Measurements from ENCODE around the gene TMC5.
A peak's percentile ranks its signal among the peaks of the same experiment; 100 is the strongest.
"Not testable (repeated sequence)": the region's sequence is repeated elsewhere in the genome, so short reads cannot be mapped to it uniquely, and the experiment has no call there.

The TMC5 gene, protein sequence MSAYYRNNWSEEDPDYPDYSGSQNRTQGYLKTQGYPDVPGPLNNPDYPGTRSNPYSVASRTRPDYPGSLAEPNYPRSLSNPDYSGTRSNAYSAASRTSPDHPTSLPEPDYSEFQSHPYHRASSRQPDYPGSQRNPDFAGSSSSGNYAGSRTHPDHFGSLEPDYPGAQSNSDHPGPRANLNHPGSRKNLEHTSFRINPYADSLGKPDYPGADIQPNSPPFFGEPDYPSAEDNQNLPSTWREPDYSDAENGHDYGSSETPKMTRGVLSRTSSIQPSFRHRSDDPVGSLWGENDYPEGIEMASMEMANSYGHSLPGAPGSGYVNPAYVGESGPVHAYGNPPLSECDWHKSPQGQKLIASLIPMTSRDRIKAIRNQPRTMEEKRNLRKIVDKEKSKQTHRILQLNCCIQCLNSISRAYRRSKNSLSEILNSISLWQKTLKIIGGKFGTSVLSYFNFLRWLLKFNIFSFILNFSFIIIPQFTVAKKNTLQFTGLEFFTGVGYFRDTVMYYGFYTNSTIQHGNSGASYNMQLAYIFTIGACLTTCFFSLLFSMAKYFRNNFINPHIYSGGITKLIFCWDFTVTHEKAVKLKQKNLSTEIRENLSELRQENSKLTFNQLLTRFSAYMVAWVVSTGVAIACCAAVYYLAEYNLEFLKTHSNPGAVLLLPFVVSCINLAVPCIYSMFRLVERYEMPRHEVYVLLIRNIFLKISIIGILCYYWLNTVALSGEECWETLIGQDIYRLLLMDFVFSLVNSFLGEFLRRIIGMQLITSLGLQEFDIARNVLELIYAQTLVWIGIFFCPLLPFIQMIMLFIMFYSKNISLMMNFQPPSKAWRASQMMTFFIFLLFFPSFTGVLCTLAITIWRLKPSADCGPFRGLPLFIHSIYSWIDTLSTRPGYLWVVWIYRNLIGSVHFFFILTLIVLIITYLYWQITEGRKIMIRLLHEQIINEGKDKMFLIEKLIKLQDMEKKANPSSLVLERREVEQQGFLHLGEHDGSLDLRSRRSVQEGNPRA
- 0 to 0.40 (median 0.13) reads per million in 9 experiments for total RNA-seq

- Mint-ChIP-seq H3K27ac (no peak within 1 kb of the TSS), H3K36me3 (ENCODE audit: insufficient read depth) (no peaks in the 10 kb centered on the region), H3K4me3 (no peak within 1 kb of the TSS), H3K27me3 (peaks cover 24 to 32% of the 10 kb centered on the region in 2 donors), H3K4me1 (ENCODE audit: low read depth in 2 of 2) (no peaks in the 10 kb centered on the region), H3K9me3 (peaks cover 0 to 6% of the 10 kb centered on the region in 2 donors)
- DNase-seq (no peak), ATAC-seq (replicated peaks) (no peak)
Measured at GRCh38 chr16:19417640-19418039, at the start of gene TMC5. TSS of gene TMC5 (plus strand) at chr16:19417883. CDS start at chr16:19440039, 22,156 bp downstream.

- not testable (repeated sequence) for H3K27ac Mint-ChIP-seq; H3K9me3 Mint-ChIP-seq; DNase-seq; H3K4me1 Mint-ChIP-seq (ENCODE audit: low read depth in 2 of 2); ATAC-seq (replicated peaks); H3K36me3 Mint-ChIP-seq (ENCODE audit: insufficient read depth); H3K4me3 Mint-ChIP-seq
- H3K27me3 Mint-ChIP-seq = peaks cover 7 to 27% of the 10 kb centered on the region in 2 donors
Measured at GRCh38 chr16:19372541-19372940, 45.1 kb upstream of the TMC5 start.

DNA sequence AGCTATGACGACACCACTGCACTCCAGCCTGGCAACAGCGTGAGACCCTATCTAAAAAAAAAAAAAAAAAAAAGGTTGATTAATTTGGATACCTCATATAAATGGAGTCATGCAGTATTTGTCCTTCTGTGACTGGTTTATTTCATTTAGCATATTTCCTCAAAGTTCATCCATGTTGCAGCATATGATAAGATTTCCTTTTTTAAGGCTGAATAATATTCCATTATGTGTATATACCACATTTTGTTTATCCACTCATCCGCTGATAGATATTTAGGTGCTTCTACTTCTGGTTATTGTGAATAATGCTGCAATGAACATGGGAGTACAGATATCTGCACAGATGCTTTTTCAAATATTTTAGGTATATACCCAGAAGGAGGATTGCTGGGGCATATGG, 43.3 kb upstream of the TMC5 start:
- no peak overlapping the region for H3K27ac Mint-ChIP-seq
- H3K4me3 Mint-ChIP-seq = no peak overlapping the region
- no peaks in the 10 kb centered on the region for H3K9me3 Mint-ChIP-seq
- DNase-seq (no peak), ATAC-seq (replicated peaks) (no peak)
- H3K4me1 Mint-ChIP-seq (ENCODE audit: low read depth in 2 of 2) = no peaks in the 10 kb centered on the region
- H3K27me3 Mint-ChIP-seq = peaks cover 0 to 21% of the 10 kb centered on the region in 2 donors
- no peaks in the 10 kb centered on the region for H3K36me3 Mint-ChIP-seq (ENCODE audit: insufficient read depth)

GRCh38 chr16:19375561-19376158, 42.0 kb upstream of the TMC5 start:
- Mint-ChIP-seq H3K4me3 (no peak overlapping the region), H3K4me1 (ENCODE audit: low read depth in 2 of 2) (peaks cover 0 to 3% of the 10 kb centered on the region in 2 donors), H3K9me3 (no peaks in the 10 kb centered on the region), H3K36me3 (ENCODE audit: insufficient read depth) (no peaks in the 10 kb centered on the region), H3K27ac (no peak overlapping the region), H3K27me3 (peaks cover 0 to 9% of the 10 kb centered on the region in 2 donors)
- no peak for ATAC-seq (replicated peaks)
- DNase-seq = peak; percentile 1 to 15 (median 13)

DNA sequence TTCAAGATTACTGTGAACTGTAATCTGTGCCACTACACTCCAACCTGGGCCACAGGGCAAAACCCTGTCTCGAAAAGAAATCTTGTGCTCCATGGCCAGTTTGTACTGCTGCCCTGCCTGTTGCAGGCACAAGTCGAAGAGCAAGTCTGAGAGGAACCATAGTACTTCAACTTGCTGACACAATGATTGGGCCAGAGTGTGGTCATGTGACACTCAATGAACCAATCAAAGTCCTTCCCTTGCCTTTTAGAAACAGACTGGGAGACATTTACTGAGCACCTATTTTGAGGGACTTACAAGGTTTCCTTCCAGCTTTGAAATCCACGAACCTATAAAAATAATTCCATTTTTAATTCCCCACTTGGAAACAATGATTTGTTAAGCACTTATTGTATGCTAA, 39.8 kb upstream of the TMC5 start:
- Mint-ChIP-seq H3K36me3 (ENCODE audit: insufficient read depth) (no peaks in the 10 kb centered on the region), H3K27ac (no peak overlapping the region), H3K4me3 (no peak overlapping the region), H3K9me3 (no peaks in the 10 kb centered on the region), H3K4me1 (ENCODE audit: low read depth in 2 of 2) (peaks cover 0 to 15% of the 10 kb centered on the region in 2 donors), H3K27me3 (peaks cover 0 to 18% of the 10 kb centered on the region in 2 donors)
- no peak for DNase-seq
- ATAC-seq (replicated peaks) = no peak

GRCh38 chr16:19378511-19378910, 39.2 kb upstream of the TMC5 start:
- no peaks in the 10 kb centered on the region for H3K36me3 Mint-ChIP-seq (ENCODE audit: insufficient read depth)
- ATAC-seq (replicated peaks) (no peak), DNase-seq (no peak)
- H3K27me3 Mint-ChIP-seq = peaks cover 0 to 21% of the 10 kb centered on the region in 2 donors
- no peaks in the 10 kb centered on the region for H3K9me3 Mint-ChIP-seq
- no peak overlapping the region for H3K27ac Mint-ChIP-seq
- peaks cover 0 to 17% of the 10 kb centered on the region in 2 donors for H3K4me1 Mint-ChIP-seq (ENCODE audit: low read depth in 2 of 2)
- no peak overlapping the region for H3K4me3 Mint-ChIP-seq

DNA sequence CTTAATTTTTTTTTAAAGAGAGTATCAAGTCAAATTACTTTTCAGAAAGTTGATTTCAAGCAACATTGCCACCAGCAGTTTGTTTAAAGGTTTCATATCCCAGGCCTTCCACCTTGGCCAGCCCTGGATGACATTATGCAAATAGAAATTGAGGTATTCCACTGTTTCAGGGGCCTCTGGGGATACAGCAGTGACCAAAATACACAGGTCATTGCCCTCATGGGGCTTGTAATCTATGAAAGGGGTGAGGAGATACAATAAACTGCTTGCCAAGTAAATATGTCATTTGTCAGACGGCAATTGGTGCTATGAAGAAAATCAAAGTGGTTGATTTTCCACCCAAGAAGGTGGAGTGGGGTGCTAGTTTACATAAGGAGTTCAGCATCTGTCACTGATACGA, 37.8 kb upstream of the TMC5 start:
- no peak for DNase-seq
- Mint-ChIP-seq H3K4me1 (ENCODE audit: low read depth in 2 of 2) (peaks cover 0 to 21% of the 10 kb centered on the region in 2 donors), H3K36me3 (ENCODE audit: insufficient read depth) (no peaks in the 10 kb centered on the region), H3K27ac (peak overlapping the region in 1 of 2 donors; percentile 7), H3K4me3 (no peak overlapping the region), H3K27me3 (peaks cover 10 to 31% of the 10 kb centered on the region in 2 donors), H3K9me3 (no peaks in the 10 kb centered on the region)
- no peak for ATAC-seq (replicated peaks)

DNA sequence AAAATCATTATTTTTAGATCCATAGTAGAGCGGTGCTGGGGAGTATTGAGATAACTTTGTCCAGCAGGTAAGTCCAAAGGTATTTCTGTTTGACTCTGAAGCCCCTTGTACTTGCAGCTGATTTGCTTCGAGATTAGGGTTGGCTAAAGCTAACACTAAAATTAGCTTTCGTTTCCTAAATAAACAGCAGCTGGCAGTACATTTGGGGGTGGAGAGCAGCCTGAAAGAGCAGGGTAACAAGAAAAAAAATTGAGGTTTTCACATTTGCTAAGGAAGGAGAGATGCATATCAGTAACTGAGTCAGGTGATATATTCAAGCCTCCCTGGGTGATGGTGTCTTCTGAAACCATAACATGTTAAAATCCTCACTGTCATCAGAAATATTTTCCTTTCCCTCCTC, 37.4 kb upstream of the TMC5 start:
- no peak for DNase-seq
- ATAC-seq (replicated peaks) = peak; percentile 40

DNA sequence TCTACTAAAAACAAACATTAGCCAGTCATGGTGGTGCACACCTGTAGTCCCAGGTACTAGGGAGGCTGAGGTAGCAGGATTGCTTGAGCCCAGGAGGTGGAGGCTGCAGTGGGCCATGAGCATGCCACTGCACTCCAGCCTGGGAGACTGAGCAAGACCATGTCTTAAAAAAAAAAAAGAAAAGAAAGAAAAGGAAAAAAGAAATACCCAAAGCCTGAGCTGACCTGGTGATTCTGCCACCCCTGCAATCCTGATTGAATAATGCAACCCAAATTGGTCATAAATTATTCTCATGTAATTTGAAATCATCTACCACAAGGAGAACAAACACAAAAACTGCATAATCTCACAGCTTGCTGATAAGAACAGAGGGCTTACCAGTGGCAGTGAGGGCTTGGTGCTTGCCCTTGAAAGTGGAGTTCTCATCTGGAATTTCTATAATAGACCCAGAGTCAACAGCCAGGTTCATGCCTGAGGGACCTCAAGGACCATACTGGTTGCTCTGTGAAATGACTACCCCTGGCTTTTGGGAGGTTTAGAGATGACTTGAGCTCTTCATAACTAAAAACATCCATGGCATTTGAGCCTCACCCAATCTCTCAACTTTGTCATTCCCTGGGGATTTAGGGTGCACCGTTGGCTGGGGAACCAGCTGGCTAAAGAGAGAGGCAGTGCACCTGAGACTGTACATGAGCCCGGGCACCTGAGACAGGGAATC, 35.4 kb upstream of the TMC5 start:
- no peaks in the 10 kb centered on the region for H3K36me3 Mint-ChIP-seq (ENCODE audit: insufficient read depth)
- ATAC-seq (replicated peaks) (no peak), DNase-seq (no peak)
- peaks cover 0 to 21% of the 10 kb centered on the region in 2 donors for H3K4me1 Mint-ChIP-seq (ENCODE audit: low read depth in 2 of 2)
- peak overlapping the region in 1 of 2 donors; percentile 17 for H3K4me3 Mint-ChIP-seq
- H3K27ac Mint-ChIP-seq = no peak overlapping the region
- peaks cover 18 to 40% of the 10 kb centered on the region in 2 donors for H3K27me3 Mint-ChIP-seq
- no peaks in the 10 kb centered on the region for H3K9me3 Mint-ChIP-seq

More for the DNA sequence above, 37.4 kb upstream of the TMC5 start:
- no peaks in the 10 kb centered on the region for H3K36me3 Mint-ChIP-seq (ENCODE audit: insufficient read depth)
- peaks cover 15 to 31% of the 10 kb centered on the region in 2 donors for H3K27me3 Mint-ChIP-seq
- peak overlapping the region in 1 of 2 donors; percentile 7 for H3K27ac Mint-ChIP-seq
- no peak overlapping the region for H3K4me3 Mint-ChIP-seq
- no peaks in the 10 kb centered on the region for H3K9me3 Mint-ChIP-seq
- peaks cover 0 to 21% of the 10 kb centered on the region in 2 donors for H3K4me1 Mint-ChIP-seq (ENCODE audit: low read depth in 2 of 2)

- Mint-ChIP-seq H3K36me3 (ENCODE audit: insufficient read depth) (no peaks in the 10 kb centered on the region), H3K27ac (peak overlapping the region in 1 of 2 donors; percentile 35), H3K4me1 (ENCODE audit: low read depth in 2 of 2) (peaks cover 0 to 21% of the 10 kb centered on the region in 2 donors), H3K9me3 (no peaks in the 10 kb centered on the region), H3K4me3 (peak overlapping the region in 1 of 2 donors; percentile 17), H3K27me3 (peaks cover 18 to 41% of the 10 kb centered on the region in 2 donors)
- ATAC-seq (replicated peaks) (peak; percentile 32), DNase-seq (no peak)
Measured at GRCh38 chr16:19382887-19383816, 34.5 kb upstream of the TMC5 start.

DNA sequence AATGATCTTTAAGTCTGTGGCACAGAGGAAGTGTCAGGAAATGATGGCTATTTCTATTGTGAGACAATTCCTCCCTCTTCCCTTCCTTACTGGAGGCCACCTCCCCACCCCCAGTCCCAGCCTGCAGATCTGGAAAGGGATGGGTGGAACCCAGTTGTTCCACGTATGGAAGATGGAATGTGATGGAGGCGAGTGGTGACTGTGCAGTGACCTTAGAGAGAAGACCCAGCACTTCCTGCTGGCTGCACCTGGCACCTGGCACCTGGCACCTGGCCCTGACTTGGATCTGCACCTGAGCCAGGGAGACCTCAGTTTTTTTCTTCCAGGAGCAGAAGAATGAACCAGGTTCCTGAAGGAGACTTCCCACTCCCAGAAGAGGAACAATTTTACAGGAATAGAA, 33.0 kb upstream of the TMC5 start:
- peaks cover 0 to 21% of the 10 kb centered on the region in 2 donors for H3K4me1 Mint-ChIP-seq (ENCODE audit: low read depth in 2 of 2)
- no peaks in the 10 kb centered on the region for H3K36me3 Mint-ChIP-seq (ENCODE audit: insufficient read depth)
- H3K27ac Mint-ChIP-seq = no peak overlapping the region
- H3K9me3 Mint-ChIP-seq = no peaks in the 10 kb centered on the region
- peaks cover 28 to 49% of the 10 kb centered on the region in 2 donors for H3K27me3 Mint-ChIP-seq
- ATAC-seq (replicated peaks) = no peak
- no peak for DNase-seq
- no peak overlapping the region for H3K4me3 Mint-ChIP-seq

- Mint-ChIP-seq H3K27me3 (peaks cover 36 to 56% of the 10 kb centered on the region in 2 donors), H3K9me3 (no peaks in the 10 kb centered on the region), H3K4me1 (ENCODE audit: low read depth in 2 of 2) (peaks cover 0 to 14% of the 10 kb centered on the region in 2 donors), H3K4me3 (no peak overlapping the region), H3K27ac (no peak overlapping the region), H3K36me3 (ENCODE audit: insufficient read depth) (no peaks in the 10 kb centered on the region)
- DNase-seq = no peak
- ATAC-seq (replicated peaks) = no peak
Measured at GRCh38 chr16:19386525-19386924, 31.2 kb upstream of the TMC5 start.
